Inflammatory macrophage treated with lipopolysaccharide for 1 hour (primary cell): ENCODE results near the gene PRSS38.

Experiments used
- DNase-seq, 2 donors: peaks; one replicate each; pipeline ENCODE4 v3.0.0-alpha.2; 2020 to 2022

PRSS38 gene

GRCh38 chr1:227886993-227887696, 71.7 kb downstream of the PRSS38 start:
- DNase-seq: no peak

GRCh38 chr1:227887697-227888403, 72.4 kb downstream of the PRSS38 start:
- DNase-seq: no peak

GRCh38 chr1:227888404-227889046, 73.0 kb downstream of the PRSS38 start:
- DNase-seq: no peak

- no peak for DNase-seq
Observed at GRCh38 chr1:227889047-227889862, 73.8 kb downstream of the PRSS38 start.

GRCh38 chr1:227889863-227890405, 74.5 kb downstream of the PRSS38 start:
- DNase-seq: no peak

GRCh38 chr1:227890451-227891222, 75.2 kb downstream of the PRSS38 start:
- no peak for DNase-seq

- no peak for DNase-seq
Observed at GRCh38 chr1:227891223-227891954, 75.9 kb downstream of the PRSS38 start.

- no peak for DNase-seq
Observed at GRCh38 chr1:227891955-227892488, 76.5 kb downstream of the PRSS38 start.

- no peak for DNase-seq
Observed at GRCh38 chr1:227892489-227893299, 77.2 kb downstream of the PRSS38 start.

GRCh38 chr1:227893300-227893948, 77.9 kb downstream of the PRSS38 start:
- DNase-seq: no peak

- DNase-seq: no peak
Observed at GRCh38 chr1:227893949-227894721, 78.7 kb downstream of the PRSS38 start.

- DNase-seq: no peak
Observed at GRCh38 chr1:227894831-227895451, 79.5 kb downstream of the PRSS38 start.
